Neural cell (in vitro differentiated cells): Measurements from ENCODE around the gene MAGI1. TPM values are rescaled to one million over a fixed set of nuclear protein-coding genes. Genes with fewer than 3 reads are reported as not detected.

ENCODE experiments used
- H2AFZ ChIP-seq: fragments of 200-600, 300-800 bp; sonication (generic), shearing (Covaris generic); 2 replicates; pipeline ENCODE4 v1.6.0; 2014; ENCODE audit warnings: low read depth, mild to moderate bottlenecking, antibody characterized with exemption, low read length, moderate library complexity
- H3F3A ChIP-seq: fragments of 200-600 bp; shearing (Covaris generic); 2 replicates; pipeline ENCODE4 v1.6.1; 2016; ENCODE audit warnings: mild to moderate bottlenecking, moderate library complexity, mixed read lengths, antibody characterized with exemption, low read length; ENCODE audit not compliant: insufficient read depth, poor library complexity, severe bottlenecking
- H3K27ac ChIP-seq: fragments of 200-600, 300-800 bp; sonication (generic), shearing (Covaris generic); 2 replicates; pipeline ENCODE4 v1.5.1; 2014; ENCODE audit warnings: mild to moderate bottlenecking, low read length, moderate library complexity
- H3K27me3 ChIP-seq: fragments of 300-800, 200-600 bp; sonication (generic), shearing (Covaris generic); 2 replicates; pipeline ENCODE4 v1.6.0; 2014; ENCODE audit warnings: mild to moderate bottlenecking, low read depth, low read length, moderate library complexity; ENCODE audit not compliant: insufficient read depth
- H3K36me3 ChIP-seq: fragments of 300-800, 200-600 bp; sonication (generic), shearing (Covaris generic); 2 replicates; pipeline ENCODE4 v1.5.1; 2014; ENCODE audit warnings: mild to moderate bottlenecking, antibody characterized with exemption, low read length, moderate library complexity; ENCODE audit not compliant: insufficient read depth
- H3K4me2 ChIP-seq: fragments of 300-800, 200-600 bp; sonication (generic), shearing (Covaris generic); 2 replicates; pipeline ENCODE4 v1.6.0; 2014; ENCODE audit warnings: mild to moderate bottlenecking, low read length
- H3K4me3 ChIP-seq: fragments of 300-800, 200-600 bp; sonication (generic), shearing (Covaris generic); 2 replicates; pipeline ENCODE4 v1.5.1; 2014; ENCODE audit warnings: mild to moderate bottlenecking, low read length, moderate library complexity
- H3K79me2 ChIP-seq: fragments of 200-600 bp; shearing (Covaris generic); replicated peaks from 2 replicates; pipeline ENCODE4 v1.6.0; 2014; ENCODE audit warnings: mild to moderate bottlenecking, low read length, moderate library complexity; ENCODE audit not compliant: insufficient read depth
- H3K9ac ChIP-seq: fragments of 300-800, 200-600 bp; sonication (generic), shearing (Covaris generic); 2 replicates; pipeline ENCODE4 v1.6.1; 2016; ENCODE audit warnings: mild to moderate bottlenecking, low read length, mixed read lengths
- H3K9me2 ChIP-seq: fragments of 200-600 bp; shearing (Covaris generic); 2 replicates; pipeline ENCODE4 v1.6.1; 2016; ENCODE audit warnings: mild to moderate bottlenecking, low read length, mixed read lengths; ENCODE audit not compliant: insufficient read depth
- H3K9me3 ChIP-seq: fragments of 200-600, 300-800 bp; sonication (generic), shearing (Covaris generic); 2 replicates; pipeline ENCODE4 v1.6.1; 2016; ENCODE audit warnings: mild to moderate bottlenecking, mixed run types, low read length, moderate library complexity, mixed read lengths
- H4K20me1 ChIP-seq: fragments of 200-600 bp; shearing (Covaris generic); 2 replicates; pipeline ENCODE4 v1.6.1; 2016; ENCODE audit warnings: mild to moderate bottlenecking, mixed run types; ENCODE audit not compliant: insufficient read depth
- EP300 ChIP-seq: fragments of 450-650 bp; conservative IDR thresholded peaks from 2 replicates; pipeline ENCODE4 v1.6.1; 2014; ENCODE audit warnings: antibody characterized with exemption, mild to moderate bottlenecking, moderate library complexity; ENCODE audit not compliant: poor library complexity, severe bottlenecking
- EZH2 ChIP-seq: fragments of 200-600, 300-800 bp; shearing (Covaris generic), sonication (generic); IDR thresholded peaks from 2 replicates; pipeline ENCODE4 v1.6.1; 2014; ENCODE audit warnings: antibody characterized with exemption, low read length, borderline replicate concordance, mild to moderate bottlenecking; ENCODE audit not compliant: insufficient read depth, poor library complexity, severe bottlenecking
- MXI1 ChIP-seq: fragments of 450-650 bp; conservative IDR thresholded peaks from 2 replicates; pipeline ENCODE4 v1.6.1; 2014; ENCODE audit warnings: antibody characterized with exemption, mild to moderate bottlenecking; ENCODE audit not compliant: poor library complexity, severe bottlenecking
- POLR2AphosphoS5 ChIP-seq: IDR thresholded peaks from 2 replicates; pipeline ENCODE4 v1.6.1; 2012
- RAD21 ChIP-seq: fragments of 450-650 bp; conservative IDR thresholded peaks from 2 replicates; pipeline ENCODE4 v1.6.1; 2014; ENCODE audit warnings: antibody characterized with exemption, mild to moderate bottlenecking, moderate library complexity
- REST ChIP-seq: IDR thresholded peaks from 2 replicates; pipeline ENCODE4 v1.6.1; 2012; ENCODE audit warnings: borderline replicate concordance
- SMC3 ChIP-seq: fragments of 450-650 bp; conservative IDR thresholded peaks from 2 replicates; pipeline ENCODE4 v1.6.1; 2014; ENCODE audit warnings: antibody characterized with exemption, mild to moderate bottlenecking, moderate library complexity; ENCODE audit not compliant: poor library complexity
- TAF1 ChIP-seq: IDR thresholded peaks from 2 replicates; pipeline ENCODE4 v1.6.1; 2012; ENCODE audit warnings: low read depth
- polyA plus RNA-seq: library from polyadenylated mRNA; depleted of rRNA; stranded (reverse); fragments of >200 nt; gene quantifications from 2 replicates; pipeline ENCODE4 v1.2.3, GENCODE V29; 2014
- TF ChIP-seq, protein P1 (sequence below): fragments of 450-650 bp; IDR thresholded peaks from 2 replicates; pipeline ENCODE4 v1.5.1; 2014; ENCODE audit warnings: antibody characterized with exemption, mild to moderate bottlenecking, moderate library complexity; ENCODE audit not compliant: poor library complexity, severe bottlenecking

MAGI1 gene
- polyA plus RNA-seq, 1 donor from 2014 or later: 44.7 TPM

DNA sequence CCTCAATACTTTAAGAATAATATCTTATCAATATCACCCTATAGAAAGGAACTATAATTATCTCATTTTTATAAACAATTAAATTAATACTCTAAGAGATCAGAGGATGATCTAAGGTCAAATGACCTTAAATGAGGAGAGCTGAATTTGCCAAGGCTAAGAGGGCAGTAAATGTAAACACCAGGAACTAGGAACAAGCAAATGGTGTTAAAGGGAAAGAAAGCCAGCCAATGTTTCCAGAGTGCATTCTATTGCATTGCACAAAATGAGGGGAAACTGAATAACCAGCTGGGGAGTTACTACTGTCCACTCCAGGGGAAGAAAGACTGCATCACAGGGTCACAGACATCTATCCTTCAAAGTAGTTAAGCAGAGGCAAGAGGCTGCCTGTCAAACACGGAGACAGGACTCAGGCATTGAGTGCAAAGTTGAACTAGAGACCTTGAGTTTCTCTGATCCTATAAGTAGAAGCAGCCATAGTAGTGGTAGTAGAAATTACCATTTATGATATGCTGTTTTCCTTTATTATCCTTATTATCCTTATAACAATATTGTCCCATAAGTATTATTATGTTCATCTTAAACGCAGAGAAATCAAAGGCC lies 466.4 kb downstream of the MAGI1 start:
- Histone ChIP-seq H4K20me1 (no peaks in the 10 kb centered on the region), H3K27ac (no peak overlapping the region), H3K4me3 (no peak overlapping the region), H3K4me2 (no peak overlapping the region), H2AFZ (no peak overlapping the region), H3F3A (no peaks in the 10 kb centered on the region), H3K79me2 (peaks cover 34% of the 10 kb centered on the region), H3K9me3 (no peaks in the 10 kb centered on the region), H3K36me3 (no peaks in the 10 kb centered on the region), H3K9ac (no peak overlapping the region), H3K9me2 (no peaks in the 10 kb centered on the region), H3K27me3 (peaks cover 2% of the 10 kb centered on the region)
- TF ChIP-seq POLR2AphosphoS5 (no peak), MXI1 (no peak), EP300 (no peak), SMC3 (no peak), REST (no peak), RAD21 (no peak), TAF1 (no peak), EZH2 (no peak)
- TF ChIP-seq, protein P1, sequence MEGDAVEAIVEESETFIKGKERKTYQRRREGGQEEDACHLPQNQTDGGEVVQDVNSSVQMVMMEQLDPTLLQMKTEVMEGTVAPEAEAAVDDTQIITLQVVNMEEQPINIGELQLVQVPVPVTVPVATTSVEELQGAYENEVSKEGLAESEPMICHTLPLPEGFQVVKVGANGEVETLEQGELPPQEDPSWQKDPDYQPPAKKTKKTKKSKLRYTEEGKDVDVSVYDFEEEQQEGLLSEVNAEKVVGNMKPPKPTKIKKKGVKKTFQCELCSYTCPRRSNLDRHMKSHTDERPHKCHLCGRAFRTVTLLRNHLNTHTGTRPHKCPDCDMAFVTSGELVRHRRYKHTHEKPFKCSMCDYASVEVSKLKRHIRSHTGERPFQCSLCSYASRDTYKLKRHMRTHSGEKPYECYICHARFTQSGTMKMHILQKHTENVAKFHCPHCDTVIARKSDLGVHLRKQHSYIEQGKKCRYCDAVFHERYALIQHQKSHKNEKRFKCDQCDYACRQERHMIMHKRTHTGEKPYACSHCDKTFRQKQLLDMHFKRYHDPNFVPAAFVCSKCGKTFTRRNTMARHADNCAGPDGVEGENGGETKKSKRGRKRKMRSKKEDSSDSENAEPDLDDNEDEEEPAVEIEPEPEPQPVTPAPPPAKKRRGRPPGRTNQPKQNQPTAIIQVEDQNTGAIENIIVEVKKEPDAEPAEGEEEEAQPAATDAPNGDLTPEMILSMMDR: no peak

- Histone ChIP-seq H3K36me3 (no peaks in the 10 kb centered on the region), H3K4me3 (no peak overlapping the region), H3K9me2 (no peaks in the 10 kb centered on the region), H3K9me3 (no peaks in the 10 kb centered on the region), H3K4me2 (no peak overlapping the region), H2AFZ (no peak overlapping the region), H3K79me2 (peaks cover 35% of the 10 kb centered on the region), H3K9ac (no peak overlapping the region), H3K27ac (no peak overlapping the region), H3K27me3 (peaks cover 2% of the 10 kb centered on the region), H3F3A (no peaks in the 10 kb centered on the region), H4K20me1 (no peaks in the 10 kb centered on the region)
- TF ChIP-seq, protein P1: no peak
- no peak for TF ChIP-seq TAF1
- no peak for TF ChIP-seq EP300
- no peak for TF ChIP-seq POLR2AphosphoS5
Measured at GRCh38 chr3:65569845-65570405, 468.8 kb downstream of the MAGI1 start.
